AG09309 (cell line): Measurements from ENCODE around the gene SOX18.

ENCODE experiments used
- DNase-seq: peaks from one replicate; pipeline ENCODE4 v3.0.0-alpha.2; 2010; ENCODE audit warnings: low read depth
- H3K4me3 ChIP-seq: 2 replicates; pipeline ENCODE4 v1.5.1; 2011; ENCODE audit warnings: mild to moderate bottlenecking, low read depth, low read length, moderate library complexity; ENCODE audit not compliant: control insufficient read depth
- CTCF ChIP-seq: IDR thresholded peaks from 2 replicates; pipeline ENCODE4 v1.5.1; 2011; ENCODE audit warnings: mild to moderate bottlenecking, low read depth, low read length, inconsistent platforms; ENCODE audit not compliant: insufficient read depth, control insufficient read depth; ENCODE audit errors: missing control alignments

The SOX18 gene

DNA sequence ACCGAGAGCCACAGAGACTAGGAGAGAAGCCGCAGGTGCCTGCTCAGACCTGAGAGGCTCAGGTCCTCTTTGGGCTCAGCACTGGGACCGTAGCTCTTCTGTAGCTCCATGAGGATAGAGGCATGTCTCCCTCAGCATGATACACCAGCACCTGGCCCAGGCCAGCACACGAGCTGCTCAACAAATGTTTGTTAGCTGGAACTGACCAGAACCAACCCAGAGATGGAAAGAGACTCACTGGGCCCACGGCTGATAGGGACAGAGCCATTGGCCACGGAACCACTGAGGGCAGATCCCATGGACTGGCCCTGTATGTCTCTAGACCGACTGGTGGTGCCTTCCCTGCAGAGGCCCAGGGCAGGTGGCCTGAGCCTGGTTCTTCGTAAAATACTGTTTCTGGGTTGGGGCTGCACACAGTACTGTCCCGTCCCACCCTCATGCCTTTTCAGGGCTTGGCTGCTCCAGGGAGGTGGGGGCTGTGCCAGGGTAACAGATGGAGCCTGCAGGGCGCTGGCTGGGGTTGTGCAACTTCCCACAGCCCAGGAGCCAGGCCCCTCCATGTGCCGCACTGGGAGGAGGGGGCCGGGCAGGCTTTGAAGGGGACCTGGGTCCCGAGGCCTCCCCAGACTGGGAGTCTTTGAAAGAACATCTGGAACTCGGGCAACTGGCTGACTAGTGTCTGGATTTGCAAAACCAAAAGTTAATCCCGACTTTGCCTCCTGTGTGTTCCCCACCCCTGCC, 8.2 kb downstream of the SOX18 start:
- H3K4me3 ChIP-seq: no peak overlapping the region
- DNase-seq: no peak
- no peak for TF ChIP-seq CTCF

DNA sequence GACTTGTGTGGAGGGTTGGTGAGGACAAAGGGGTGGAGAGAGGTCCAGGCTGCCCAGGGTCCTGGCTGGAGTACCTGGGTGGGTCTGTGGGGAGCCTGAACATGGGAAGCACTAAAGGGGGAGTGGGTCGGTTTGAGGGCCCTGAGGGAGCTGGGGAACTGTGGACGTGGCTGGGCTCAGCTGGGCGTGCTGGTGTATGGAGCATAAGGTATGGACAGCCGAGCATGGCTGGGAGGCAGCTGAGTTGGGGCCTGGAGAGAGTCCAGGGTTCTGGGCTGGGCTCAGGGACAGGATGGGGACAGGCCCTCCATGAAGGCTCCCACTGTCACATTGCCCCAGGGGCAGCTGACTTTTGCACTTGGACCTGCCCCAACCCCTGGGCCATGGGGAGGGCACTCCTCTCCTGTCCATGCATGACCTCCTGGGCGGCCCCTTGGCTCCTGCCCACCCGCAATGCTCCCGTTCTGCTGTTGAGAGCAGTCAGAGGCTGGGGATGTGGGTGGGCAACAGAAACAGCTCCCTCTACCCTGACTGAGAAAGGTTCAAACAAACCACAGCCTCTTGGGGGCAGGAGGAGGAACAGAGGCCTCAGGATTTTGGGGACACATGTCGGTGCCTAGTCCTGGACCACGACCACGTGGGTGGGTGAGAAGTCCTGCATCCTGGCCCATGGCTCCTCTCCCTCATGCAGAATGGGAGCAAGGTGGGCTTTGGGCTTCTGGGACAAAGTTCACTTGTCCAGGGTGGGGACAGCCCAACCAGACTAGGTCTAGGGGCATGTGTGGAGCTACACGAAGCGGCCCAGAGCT, 9.0 kb downstream of the SOX18 start:
- no peak for TF ChIP-seq CTCF
- no peak for DNase-seq
- H3K4me3 ChIP-seq: no peak overlapping the region

- TF ChIP-seq CTCF: no peak
- DNase-seq: no peak
- H3K4me3 ChIP-seq: peak overlapping the region; percentile 27
These were observed 9.9 kb downstream of the SOX18 start for GRCh38 chr20:64039293-64040160.

GRCh38 chr20:64038565-64039292, 10.7 kb downstream of the SOX18 start:
- peak; percentile 55 for TF ChIP-seq CTCF
- H3K4me3 ChIP-seq: peak overlapping the region; percentile 27
- no peak for DNase-seq

DNA sequence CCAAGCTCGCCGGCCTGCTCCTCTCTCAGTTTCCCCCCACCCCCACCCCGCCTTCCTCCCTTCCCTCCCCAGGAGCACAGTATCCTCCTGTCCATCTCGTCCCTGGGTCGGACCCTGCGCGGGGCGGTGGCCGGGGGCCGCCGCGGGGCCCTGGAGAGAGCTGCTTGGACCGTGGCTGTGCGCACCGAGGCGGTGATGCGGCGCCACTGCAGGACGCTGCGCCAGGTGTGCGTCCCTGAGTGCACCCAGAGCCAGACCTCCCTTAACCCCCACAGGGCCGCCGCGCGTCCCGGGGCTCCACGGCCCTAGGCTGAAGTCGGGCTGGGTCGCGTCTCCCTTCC, 11.2 kb downstream of the SOX18 start:
- DNase-seq: no peak
- H3K4me3 ChIP-seq: no peak overlapping the region

More for the DNA sequence above, 11.2 kb downstream of the SOX18 start:
- no peak for TF ChIP-seq CTCF
